ENCODE data around the gene MTA1.

MTA1 gene

DNA sequence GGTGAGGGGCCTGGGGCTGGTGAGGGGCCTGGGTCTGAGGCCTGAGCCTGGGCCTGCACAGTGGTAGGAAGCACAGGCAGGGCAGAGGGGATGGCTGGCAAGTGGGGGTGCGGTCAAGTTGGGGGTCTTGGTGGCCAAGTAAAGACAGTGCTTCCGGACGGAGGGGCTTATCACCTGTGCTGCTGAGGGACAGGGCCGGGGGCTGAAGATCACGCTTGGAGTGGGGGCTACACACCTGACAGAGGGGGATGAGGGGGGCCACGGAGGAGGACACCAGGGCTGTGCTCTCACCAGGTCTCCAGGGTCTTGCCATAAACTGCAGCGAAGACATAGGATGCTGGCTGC lies 83.6 kb downstream of the MTA1 start:
- Histone ChIP-seq H2AFZ (ENCODE audit: low read depth, low read length, severe bottlenecking) (no peak overlapping the region), H3F3A (ENCODE audit: insufficient read depth) (no peaks in the 10 kb centered on the region), H3K4me2 (ENCODE audit: low read depth, low read length, poor library complexity, severe bottlenecking) (no peak overlapping the region), H3K36me3 (ENCODE audit: low read length) (no peaks in the 10 kb centered on the region), H3K9ac (ENCODE audit: low read length) (no peak overlapping the region), H3K27ac (ENCODE audit: low read depth, low read length) (no peak overlapping the region), H3K9me2 (replicated peaks; ENCODE audit: insufficient read depth, low read length) (no peaks in the 10 kb centered on the region), H4K20me1 (ENCODE audit: low read depth, low read length) (no peaks in the 10 kb centered on the region), H3K4me3 (ENCODE audit: insufficient read depth, low read length, poor library complexity, severe bottlenecking) (no peak overlapping the region), H3K27me3 (ENCODE audit: low read length) (no peaks in the 10 kb centered on the region), H3K9me3 (ENCODE audit: insufficient read depth, low read length) (no peaks in the 10 kb centered on the region), H3K79me2 (ENCODE audit: insufficient read depth, low read length) (no peaks in the 10 kb centered on the region)
- no peak for TF ChIP-seq EZH2phosphoT487 (conservative IDR thresholded peaks at IDR 0.05; ENCODE audit: low read length)
- TF ChIP-seq, protein P1, sequence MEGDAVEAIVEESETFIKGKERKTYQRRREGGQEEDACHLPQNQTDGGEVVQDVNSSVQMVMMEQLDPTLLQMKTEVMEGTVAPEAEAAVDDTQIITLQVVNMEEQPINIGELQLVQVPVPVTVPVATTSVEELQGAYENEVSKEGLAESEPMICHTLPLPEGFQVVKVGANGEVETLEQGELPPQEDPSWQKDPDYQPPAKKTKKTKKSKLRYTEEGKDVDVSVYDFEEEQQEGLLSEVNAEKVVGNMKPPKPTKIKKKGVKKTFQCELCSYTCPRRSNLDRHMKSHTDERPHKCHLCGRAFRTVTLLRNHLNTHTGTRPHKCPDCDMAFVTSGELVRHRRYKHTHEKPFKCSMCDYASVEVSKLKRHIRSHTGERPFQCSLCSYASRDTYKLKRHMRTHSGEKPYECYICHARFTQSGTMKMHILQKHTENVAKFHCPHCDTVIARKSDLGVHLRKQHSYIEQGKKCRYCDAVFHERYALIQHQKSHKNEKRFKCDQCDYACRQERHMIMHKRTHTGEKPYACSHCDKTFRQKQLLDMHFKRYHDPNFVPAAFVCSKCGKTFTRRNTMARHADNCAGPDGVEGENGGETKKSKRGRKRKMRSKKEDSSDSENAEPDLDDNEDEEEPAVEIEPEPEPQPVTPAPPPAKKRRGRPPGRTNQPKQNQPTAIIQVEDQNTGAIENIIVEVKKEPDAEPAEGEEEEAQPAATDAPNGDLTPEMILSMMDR (IDR thresholded peaks at IDR 0.05; ENCODE audit: insufficient read depth, low read length, poor library complexity, severe bottlenecking), result no peak

DNA sequence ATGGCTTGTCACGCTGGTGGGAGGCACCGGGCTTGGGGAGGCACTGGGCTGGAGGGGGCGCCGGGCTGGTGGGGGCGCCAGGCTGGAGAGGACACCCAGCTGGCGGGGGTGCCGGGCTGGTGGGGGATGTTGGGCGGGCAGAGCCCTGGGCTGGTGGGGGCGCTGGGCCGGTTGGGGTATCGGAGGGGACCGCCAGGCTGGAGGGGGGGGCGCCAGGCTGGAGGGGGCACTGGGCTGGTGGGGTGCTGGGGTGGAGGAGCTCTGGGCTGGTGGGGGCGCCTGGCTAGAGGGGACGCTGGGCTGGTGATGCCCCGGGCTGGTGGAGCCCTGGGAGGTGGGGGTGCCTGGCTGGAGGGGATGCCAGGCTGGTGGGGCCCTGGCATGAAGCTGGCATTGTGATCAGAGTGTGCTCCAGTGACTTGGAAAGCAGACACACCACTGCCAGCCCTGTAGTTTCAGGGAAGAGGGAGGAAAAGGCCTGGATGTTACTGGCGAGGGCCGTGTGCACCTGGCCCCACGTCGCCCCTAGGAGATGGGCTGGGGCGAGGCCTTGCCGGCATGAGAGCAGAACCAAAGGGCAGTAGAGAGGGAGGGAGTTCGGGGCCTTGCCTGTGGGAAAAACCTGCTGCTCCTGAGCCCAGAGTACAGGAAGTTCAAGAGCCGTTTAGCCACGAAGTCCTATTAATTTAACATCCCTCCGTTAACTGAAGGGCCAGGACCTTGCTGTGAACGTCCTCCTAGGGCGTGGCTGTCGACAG lies 84.5 kb downstream of the MTA1 start:
- Histone ChIP-seq H3K4me2 (ENCODE audit: low read depth, low read length, poor library complexity, severe bottlenecking) (no peak overlapping the region), H3K9me3 (ENCODE audit: insufficient read depth, low read length) (no peaks in the 10 kb centered on the region), H3K79me2 (ENCODE audit: insufficient read depth, low read length) (no peaks in the 10 kb centered on the region), H3K4me3 (ENCODE audit: insufficient read depth, low read length, poor library complexity, severe bottlenecking) (no peak overlapping the region), H3K9me2 (replicated peaks; ENCODE audit: insufficient read depth, low read length) (no peaks in the 10 kb centered on the region), H3K9ac (ENCODE audit: low read length) (no peak overlapping the region), H3K36me3 (ENCODE audit: low read length) (no peaks in the 10 kb centered on the region), H3F3A (ENCODE audit: insufficient read depth) (no peaks in the 10 kb centered on the region), H2AFZ (ENCODE audit: low read depth, low read length, severe bottlenecking) (no peak overlapping the region), H3K27me3 (ENCODE audit: low read length) (no peaks in the 10 kb centered on the region), H3K27ac (ENCODE audit: low read depth, low read length) (no peak overlapping the region), H4K20me1 (ENCODE audit: low read depth, low read length) (no peaks in the 10 kb centered on the region)
- no peak for TF ChIP-seq EZH2phosphoT487 (conservative IDR thresholded peaks at IDR 0.05; ENCODE audit: low read length)

DNA sequence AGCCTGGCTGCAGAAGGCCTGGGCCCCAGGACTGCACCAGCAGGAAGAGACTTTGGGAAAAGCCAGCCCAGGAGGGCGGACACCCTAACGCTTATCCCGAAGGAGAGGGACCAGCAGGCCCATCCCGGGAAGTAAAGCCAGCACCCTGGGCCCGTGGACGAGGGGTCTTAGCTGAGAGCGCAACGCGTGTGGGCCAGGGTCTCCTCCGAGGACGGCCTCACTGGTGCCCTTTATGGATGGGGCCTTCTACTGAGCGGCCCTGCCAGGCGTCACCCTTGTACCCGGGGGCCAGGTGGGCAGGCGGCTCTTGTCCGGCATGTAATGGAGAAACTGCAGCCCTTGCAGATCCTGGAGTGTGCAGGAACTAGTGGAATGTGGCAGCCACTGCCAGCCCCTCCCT lies 85.5 kb downstream of the MTA1 start:
- Histone ChIP-seq H3K27me3 (ENCODE audit: low read length) (no peaks in the 10 kb centered on the region), H3K9me3 (ENCODE audit: insufficient read depth, low read length) (no peaks in the 10 kb centered on the region), H3K36me3 (ENCODE audit: low read length) (no peaks in the 10 kb centered on the region), H3K79me2 (ENCODE audit: insufficient read depth, low read length) (no peaks in the 10 kb centered on the region), H3F3A (ENCODE audit: insufficient read depth) (no peaks in the 10 kb centered on the region), H3K27ac (ENCODE audit: low read depth, low read length) (no peak overlapping the region), H3K9ac (ENCODE audit: low read length) (no peak overlapping the region), H4K20me1 (ENCODE audit: low read depth, low read length) (no peaks in the 10 kb centered on the region), H3K9me2 (replicated peaks; ENCODE audit: insufficient read depth, low read length) (no peaks in the 10 kb centered on the region), H3K4me2 (ENCODE audit: low read depth, low read length, poor library complexity, severe bottlenecking) (no peak overlapping the region), H2AFZ (ENCODE audit: low read depth, low read length, severe bottlenecking) (no peak overlapping the region), H3K4me3 (ENCODE audit: insufficient read depth, low read length, poor library complexity, severe bottlenecking) (no peak overlapping the region)
- no peak for TF ChIP-seq EZH2phosphoT487 (conservative IDR thresholded peaks at IDR 0.05; ENCODE audit: low read length)
- TF ChIP-seq, protein P1 (IDR thresholded peaks at IDR 0.05; ENCODE audit: insufficient read depth, low read length, poor library complexity, severe bottlenecking), result no peak

DNA sequence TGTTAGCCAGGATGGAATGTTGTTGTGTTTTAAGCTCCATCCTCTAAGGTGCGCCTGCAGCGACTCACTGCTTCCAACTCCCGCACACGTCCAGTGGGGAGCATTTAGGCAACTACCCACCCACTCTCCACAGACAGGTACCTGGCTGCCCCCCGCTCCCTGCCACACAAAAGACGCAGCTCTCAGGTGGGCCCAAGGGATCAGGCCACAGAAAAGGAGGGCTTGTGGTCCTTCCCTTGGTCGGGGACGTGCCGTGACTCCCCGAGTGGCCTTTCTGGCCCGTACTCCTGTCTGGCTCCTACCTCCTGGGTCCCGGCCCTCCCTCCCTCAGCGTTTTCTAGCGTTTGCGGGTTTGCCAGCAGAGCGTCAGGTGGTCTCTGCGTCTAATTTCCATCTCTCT lies 87.6 kb downstream of the MTA1 start:
- Histone ChIP-seq H2AFZ (ENCODE audit: low read depth, low read length, severe bottlenecking) (no peak overlapping the region), H3K27ac (ENCODE audit: low read depth, low read length) (no peak overlapping the region), H3K27me3 (ENCODE audit: low read length) (no peaks in the 10 kb centered on the region), H3K9me2 (replicated peaks; ENCODE audit: insufficient read depth, low read length) (no peaks in the 10 kb centered on the region), H4K20me1 (ENCODE audit: low read depth, low read length) (no peaks in the 10 kb centered on the region), H3K4me3 (ENCODE audit: insufficient read depth, low read length, poor library complexity, severe bottlenecking) (no peak overlapping the region), H3K4me2 (ENCODE audit: low read depth, low read length, poor library complexity, severe bottlenecking) (no peak overlapping the region), H3K9me3 (ENCODE audit: insufficient read depth, low read length) (no peaks in the 10 kb centered on the region), H3F3A (ENCODE audit: insufficient read depth) (no peaks in the 10 kb centered on the region), H3K79me2 (ENCODE audit: insufficient read depth, low read length) (no peaks in the 10 kb centered on the region), H3K9ac (ENCODE audit: low read length) (no peak overlapping the region), H3K36me3 (ENCODE audit: low read length) (no peaks in the 10 kb centered on the region)
- TF ChIP-seq, protein P1 (IDR thresholded peaks at IDR 0.05; ENCODE audit: insufficient read depth, low read length, poor library complexity, severe bottlenecking), result no peak
- no peak for TF ChIP-seq EZH2phosphoT487 (conservative IDR thresholded peaks at IDR 0.05; ENCODE audit: low read length)

Data from SU-DHL-6 (cell line).